ENCODE measurements around the gene PGA3.
A peak's percentile ranks its signal among the peaks of the same experiment; 100 is the strongest.
"Not testable (repeated sequence)": the region's sequence is repeated elsewhere in the genome, so short reads cannot be mapped to it uniquely, and the experiment has no call there.

PGA3 gene

DNA sequence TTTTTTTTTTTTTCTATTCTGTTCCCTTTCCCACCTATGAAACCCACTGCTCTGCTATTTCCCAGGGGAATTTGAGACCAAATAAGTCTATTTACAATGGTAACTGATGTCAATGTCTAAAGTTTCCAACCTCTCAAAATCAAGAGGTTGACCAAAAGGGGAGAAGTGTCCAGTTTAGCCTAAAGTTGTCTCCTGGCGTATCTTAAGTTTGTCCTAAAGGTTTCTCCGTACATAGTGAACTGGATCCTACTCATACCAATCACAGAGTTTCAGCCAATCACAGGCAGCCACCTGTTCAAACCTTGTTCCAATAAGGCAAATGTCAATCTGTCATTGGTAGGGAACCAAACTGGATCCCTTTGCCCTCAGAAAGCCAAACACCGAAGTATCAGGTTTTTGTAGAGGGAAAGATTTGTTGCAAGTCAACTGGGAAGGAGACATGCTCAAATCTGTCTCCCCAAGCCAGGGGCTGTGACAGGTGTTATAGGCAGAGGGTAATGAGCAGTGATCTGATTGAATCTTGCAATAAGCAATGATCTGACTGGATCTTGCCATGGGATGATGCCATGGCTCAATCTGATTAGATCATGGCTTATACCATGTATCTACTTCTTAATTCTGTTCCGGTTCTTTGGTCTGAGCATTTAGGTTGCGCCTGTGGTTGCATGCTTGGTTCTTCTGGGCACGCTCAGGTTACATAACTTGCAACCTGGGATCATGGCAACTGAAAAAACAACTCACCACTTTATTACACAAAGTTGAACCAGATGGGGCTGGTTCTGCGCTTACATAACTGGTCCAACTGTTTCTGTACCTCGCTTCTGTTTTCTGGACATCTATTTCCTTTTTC lies 41.0 kb upstream of the PGA3 start:
- Histone ChIP-seq H3K4me1 (ENCODE audit: control insufficient read depth, insufficient read depth, low read length) (peaks cover 13% of the 10 kb centered on the region), H3K36me3 (ENCODE audit: control insufficient read depth, insufficient read depth, low read length) (no peaks in the 10 kb centered on the region), H3K27me3 (ENCODE audit: control insufficient read depth, insufficient read depth, low read length, poor library complexity, severe bottlenecking) (no peaks in the 10 kb centered on the region), H3K4me3 (ENCODE audit: insufficient read depth, low read depth, low read length) (peak overlapping the region; percentile 83), H3K27ac (ENCODE audit: insufficient read depth, low read depth, low read length, poor library complexity, severe bottlenecking) (peak overlapping the region; percentile 58), H3K9me3 (ENCODE audit: control insufficient read depth, low read length) (no peaks in the 10 kb centered on the region)
- 83 to 87% methylated on average over 8 of the region's 8 CpGs for WGBS, 2 experiments

DNA sequence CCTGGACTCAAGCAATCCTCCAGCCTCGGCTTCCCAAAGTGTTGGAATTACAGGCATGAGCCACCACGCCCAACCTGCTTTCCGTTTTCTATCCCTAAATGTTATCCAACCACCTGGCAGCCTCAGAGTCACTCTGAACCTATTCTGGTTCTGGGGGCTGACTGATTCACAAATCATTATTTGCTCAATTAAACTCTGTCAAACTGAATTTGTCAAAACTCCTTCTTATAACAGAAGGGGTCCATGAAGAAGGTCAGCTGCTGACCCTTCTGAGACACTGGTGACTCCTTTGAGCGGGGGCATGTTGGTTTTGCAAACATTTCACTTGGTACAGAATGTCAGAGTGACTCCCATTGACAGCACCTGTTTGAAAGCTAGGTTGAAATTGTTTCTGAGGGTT lies 40.3 kb upstream of the PGA3 start:
- WGBS, 2 experiments: 93 to 98% methylated on average over 4 of the region's 4 CpGs
- Histone ChIP-seq H3K36me3 (ENCODE audit: control insufficient read depth, insufficient read depth, low read length) (no peaks in the 10 kb centered on the region), H3K4me1 (ENCODE audit: control insufficient read depth, insufficient read depth, low read length) (peaks cover 13% of the 10 kb centered on the region), H3K4me3 (ENCODE audit: insufficient read depth, low read depth, low read length) (no peak overlapping the region), H3K27ac (ENCODE audit: insufficient read depth, low read depth, low read length, poor library complexity, severe bottlenecking) (no peak overlapping the region), H3K27me3 (ENCODE audit: control insufficient read depth, insufficient read depth, low read length, poor library complexity, severe bottlenecking) (no peaks in the 10 kb centered on the region), H3K9me3 (ENCODE audit: control insufficient read depth, low read length) (no peaks in the 10 kb centered on the region)

DNA sequence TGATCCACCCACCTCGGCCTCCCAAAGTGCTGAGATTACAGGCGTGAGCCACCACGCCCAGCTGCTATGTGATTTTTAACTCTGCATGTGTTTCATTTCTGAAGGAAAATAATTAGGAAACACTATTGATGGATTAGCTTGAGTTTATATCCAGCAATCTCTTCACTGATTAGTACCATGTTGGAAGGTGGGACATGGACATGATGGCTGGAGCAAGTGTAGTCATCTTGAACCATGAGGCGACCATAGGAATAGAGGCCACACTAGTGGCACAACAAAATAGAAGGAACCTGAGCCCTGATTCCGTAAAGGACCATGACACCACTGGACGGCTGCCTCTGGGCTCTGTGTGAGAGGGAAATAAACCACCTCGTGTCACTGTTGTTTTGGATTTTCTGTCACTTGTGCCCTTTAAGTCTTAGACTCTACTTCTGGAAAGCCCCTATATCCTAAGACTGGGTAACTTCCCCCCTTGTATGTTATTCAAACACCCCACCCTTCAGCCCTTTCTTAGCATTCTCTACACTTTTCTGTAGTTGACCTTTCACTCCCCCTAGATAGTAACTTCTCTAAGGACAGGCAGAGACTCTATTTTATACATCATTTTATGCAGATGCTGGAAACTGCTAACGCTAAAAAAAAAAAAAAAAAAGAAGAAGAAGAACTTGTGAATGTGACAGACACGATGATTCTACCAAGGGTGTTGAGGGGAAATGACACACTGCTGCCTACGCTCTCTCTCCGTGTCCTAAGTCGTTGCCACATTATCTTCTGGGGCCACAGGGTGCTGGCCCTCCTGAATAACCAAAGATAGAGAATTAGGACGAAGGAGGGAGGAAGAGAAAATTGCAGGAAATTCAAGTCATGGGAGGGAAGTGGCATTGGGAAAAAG lies 39.4 kb upstream of the PGA3 start:
- peaks cover 13% of the 10 kb centered on the region for H3K4me1 ChIP-seq (ENCODE audit: control insufficient read depth, insufficient read depth, low read length)
- H3K4me3 ChIP-seq (ENCODE audit: insufficient read depth, low read depth, low read length): no peak overlapping the region
- no peaks in the 10 kb centered on the region for H3K36me3 ChIP-seq (ENCODE audit: control insufficient read depth, insufficient read depth, low read length)
- H3K27ac ChIP-seq (ENCODE audit: insufficient read depth, low read depth, low read length, poor library complexity, severe bottlenecking): no peak overlapping the region
- 83 to 87% methylated on average over 12 to 13 of the region's 13 CpGs for WGBS, 2 experiments
- H3K27me3 ChIP-seq (ENCODE audit: control insufficient read depth, insufficient read depth, low read length, poor library complexity, severe bottlenecking): no peaks in the 10 kb centered on the region
- H3K9me3 ChIP-seq (ENCODE audit: control insufficient read depth, low read length): no peaks in the 10 kb centered on the region

DNA sequence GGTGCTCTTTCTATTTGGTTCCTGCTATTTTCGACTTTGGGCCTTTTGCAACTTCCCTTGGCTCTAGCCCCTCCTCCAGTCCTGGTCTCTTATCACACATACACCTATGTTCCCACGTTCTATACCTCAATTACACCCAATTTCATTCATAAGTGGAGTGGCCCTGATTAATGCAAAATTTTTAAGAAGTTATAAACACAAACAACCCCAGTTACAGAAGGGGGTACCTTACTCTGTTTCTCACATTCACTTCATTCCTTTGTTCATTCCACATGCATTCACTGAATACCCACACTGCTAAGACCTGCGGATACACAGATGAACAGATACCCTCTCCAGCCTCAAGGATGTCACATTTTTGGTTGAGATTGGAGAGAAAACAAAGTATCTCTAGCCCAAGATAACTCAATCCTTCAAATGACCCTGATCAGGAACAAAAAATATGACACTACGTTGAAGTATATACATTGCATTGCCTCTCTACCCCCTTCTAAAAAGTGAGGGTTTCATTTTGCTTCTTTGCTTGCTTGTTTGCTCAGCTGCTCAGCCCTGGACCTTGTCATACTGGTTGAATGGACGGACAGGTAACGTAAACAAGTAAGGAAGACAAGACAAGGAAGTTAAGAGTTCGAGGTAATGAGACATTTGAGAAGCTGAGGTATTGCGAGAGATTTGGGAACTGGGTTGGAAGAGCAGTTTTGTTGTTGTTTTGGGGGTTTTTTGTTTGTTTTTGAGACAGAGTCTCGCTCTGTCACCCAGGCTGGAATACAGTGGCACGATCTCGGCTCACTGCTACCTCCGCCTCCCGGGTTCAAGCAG lies 38.5 kb upstream of the PGA3 start:
- Histone ChIP-seq H3K9me3 (ENCODE audit: control insufficient read depth, low read length) (no peaks in the 10 kb centered on the region), H3K4me3 (ENCODE audit: insufficient read depth, low read depth, low read length) (no peak overlapping the region), H3K36me3 (ENCODE audit: control insufficient read depth, insufficient read depth, low read length) (no peaks in the 10 kb centered on the region), H3K27ac (ENCODE audit: insufficient read depth, low read depth, low read length, poor library complexity, severe bottlenecking) (no peak overlapping the region), H3K4me1 (ENCODE audit: control insufficient read depth, insufficient read depth, low read length) (peaks cover 13% of the 10 kb centered on the region), H3K27me3 (ENCODE audit: control insufficient read depth, insufficient read depth, low read length, poor library complexity, severe bottlenecking) (no peaks in the 10 kb centered on the region)
- WGBS, 2 experiments: 91 to 92% methylated on average over 13 of the region's 13 CpGs

DNA sequence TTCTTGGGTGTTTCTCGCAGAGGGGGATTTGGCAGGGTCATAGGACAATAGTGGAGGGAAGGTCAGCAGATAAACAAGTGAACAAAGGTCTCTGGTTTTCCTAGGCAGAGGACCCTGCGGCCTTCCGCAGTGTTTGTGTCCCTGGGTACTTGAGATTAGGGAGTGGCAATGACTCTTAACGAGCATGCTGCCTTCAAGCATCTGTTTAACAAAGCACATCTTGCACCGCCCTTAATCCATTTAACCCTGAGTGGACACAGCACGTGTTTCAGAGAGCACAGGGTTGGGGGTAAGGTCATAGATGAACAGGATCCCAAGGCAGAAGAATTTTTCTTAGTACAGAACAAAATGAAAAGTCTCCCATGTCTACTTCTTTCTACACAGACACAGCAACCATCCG lies 37.5 kb upstream of the PGA3 start:
- H3K4me1 ChIP-seq (ENCODE audit: control insufficient read depth, insufficient read depth, low read length): peaks cover 13% of the 10 kb centered on the region
- H3K36me3 ChIP-seq (ENCODE audit: control insufficient read depth, insufficient read depth, low read length); H3K9me3 ChIP-seq (ENCODE audit: control insufficient read depth, low read length); H3K4me3 ChIP-seq (ENCODE audit: insufficient read depth, low read depth, low read length); H3K27ac ChIP-seq (ENCODE audit: insufficient read depth, low read depth, low read length, poor library complexity, severe bottlenecking); H3K27me3 ChIP-seq (ENCODE audit: control insufficient read depth, insufficient read depth, low read length, poor library complexity, severe bottlenecking): not testable (repeated sequence)
- no CpG with 5 or more reads among the region's 7 CpGs for WGBS, 2 experiments

DNA sequence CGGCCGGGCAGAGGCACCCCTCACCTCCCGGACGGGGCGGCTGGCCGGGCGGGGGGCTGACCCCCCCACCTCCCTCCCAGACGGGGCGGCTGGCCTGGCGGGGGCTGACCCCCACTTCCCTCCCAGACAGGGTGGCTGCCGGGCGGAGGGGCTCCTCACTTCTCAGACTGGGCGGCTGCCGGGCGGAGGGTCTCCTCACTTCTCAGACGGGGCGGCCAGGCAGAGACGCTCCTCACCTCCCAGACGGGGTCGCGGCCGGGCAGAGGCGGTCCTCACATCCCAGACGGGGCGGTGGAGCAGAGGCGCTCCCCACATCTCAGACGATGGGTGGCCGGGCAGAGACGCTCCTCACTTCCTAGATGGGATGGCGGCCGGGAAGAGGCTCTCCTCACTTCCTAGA lies 37.0 kb upstream of the PGA3 start:
- not testable (repeated sequence) for H3K9me3 ChIP-seq (ENCODE audit: control insufficient read depth, low read length); H3K36me3 ChIP-seq (ENCODE audit: control insufficient read depth, insufficient read depth, low read length); H3K4me3 ChIP-seq (ENCODE audit: insufficient read depth, low read depth, low read length); H3K27ac ChIP-seq (ENCODE audit: insufficient read depth, low read depth, low read length, poor library complexity, severe bottlenecking); H3K27me3 ChIP-seq (ENCODE audit: control insufficient read depth, insufficient read depth, low read length, poor library complexity, severe bottlenecking)
- WGBS, 2 experiments: 96 to 97% methylated on average over 28 to 29 of the region's 31 CpGs
- peaks cover 13% of the 10 kb centered on the region for H3K4me1 ChIP-seq (ENCODE audit: control insufficient read depth, insufficient read depth, low read length)

DNA sequence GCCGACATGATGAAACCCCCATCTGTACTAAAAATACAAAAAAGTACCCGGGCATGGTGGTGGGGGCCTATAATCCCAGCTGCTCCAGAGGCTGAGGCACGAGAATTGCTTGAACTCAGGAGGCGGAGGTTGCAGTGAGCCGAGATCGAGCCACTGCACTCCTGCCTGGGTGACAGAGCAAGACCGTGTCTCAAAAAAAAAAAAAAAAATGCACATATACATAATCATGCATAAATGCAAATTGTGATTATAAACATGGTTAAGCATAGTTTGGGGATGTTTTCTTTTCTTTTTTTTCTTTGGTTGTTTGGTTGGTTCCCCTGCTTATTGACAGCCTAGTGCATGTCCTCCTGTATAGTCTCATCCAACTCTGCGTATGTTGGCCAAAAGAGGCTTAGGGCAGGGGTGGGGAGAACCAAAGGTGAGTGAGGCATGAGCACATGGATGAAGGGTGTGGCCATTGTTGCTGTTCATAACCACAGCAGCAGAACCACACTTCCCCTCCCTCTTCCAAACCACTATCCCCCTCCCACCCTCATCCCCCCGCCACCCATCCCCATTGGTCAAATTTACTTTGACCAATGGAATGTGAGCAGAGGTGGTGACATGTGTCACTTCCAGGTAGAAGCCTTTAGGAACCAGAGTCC lies 35.1 kb upstream of the PGA3 start:
- 90 to 97% methylated on average over 7 of the region's 9 CpGs for WGBS, 2 experiments
- H3K36me3 ChIP-seq (ENCODE audit: control insufficient read depth, insufficient read depth, low read length): no peaks in the 10 kb centered on the region
- peaks cover 7% of the 10 kb centered on the region for H3K4me1 ChIP-seq (ENCODE audit: control insufficient read depth, insufficient read depth, low read length)
- H3K27me3 ChIP-seq (ENCODE audit: control insufficient read depth, insufficient read depth, low read length, poor library complexity, severe bottlenecking): no peaks in the 10 kb centered on the region
- no peaks in the 10 kb centered on the region for H3K9me3 ChIP-seq (ENCODE audit: control insufficient read depth, low read length)
- no peak overlapping the region for H3K27ac ChIP-seq (ENCODE audit: insufficient read depth, low read depth, low read length, poor library complexity, severe bottlenecking)
- H3K4me3 ChIP-seq (ENCODE audit: insufficient read depth, low read depth, low read length): no peak overlapping the region

DNA sequence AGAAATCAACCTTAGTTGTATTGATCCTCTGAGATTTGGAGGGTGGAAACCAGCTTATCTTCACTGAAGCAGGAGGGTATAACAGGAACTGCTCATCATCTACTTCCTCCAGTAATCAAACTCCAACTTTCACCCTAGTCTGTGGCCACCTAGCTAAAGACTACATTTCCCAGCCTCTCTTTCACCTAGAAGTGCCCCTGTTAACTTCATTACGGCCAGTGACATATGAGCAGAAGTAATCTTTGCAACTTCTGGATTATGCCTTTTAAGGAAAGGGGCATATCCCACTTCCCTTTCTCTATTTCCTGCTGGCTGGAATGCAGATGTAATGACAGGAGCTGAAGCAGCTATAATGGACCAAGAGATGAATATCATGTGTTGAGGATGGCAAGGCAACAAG lies 34.5 kb upstream of the PGA3 start:
- Histone ChIP-seq H3K4me3 (ENCODE audit: insufficient read depth, low read depth, low read length) (no peak overlapping the region), H3K4me1 (ENCODE audit: control insufficient read depth, insufficient read depth, low read length) (peaks cover 7% of the 10 kb centered on the region), H3K27ac (ENCODE audit: insufficient read depth, low read depth, low read length, poor library complexity, severe bottlenecking) (no peak overlapping the region), H3K9me3 (ENCODE audit: control insufficient read depth, low read length) (no peaks in the 10 kb centered on the region), H3K36me3 (ENCODE audit: control insufficient read depth, insufficient read depth, low read length) (no peaks in the 10 kb centered on the region), H3K27me3 (ENCODE audit: control insufficient read depth, insufficient read depth, low read length, poor library complexity, severe bottlenecking) (no peaks in the 10 kb centered on the region)
- 97 to 100% methylated on average over 1 of the region's 1 CpG for WGBS, 2 experiments

DNA sequence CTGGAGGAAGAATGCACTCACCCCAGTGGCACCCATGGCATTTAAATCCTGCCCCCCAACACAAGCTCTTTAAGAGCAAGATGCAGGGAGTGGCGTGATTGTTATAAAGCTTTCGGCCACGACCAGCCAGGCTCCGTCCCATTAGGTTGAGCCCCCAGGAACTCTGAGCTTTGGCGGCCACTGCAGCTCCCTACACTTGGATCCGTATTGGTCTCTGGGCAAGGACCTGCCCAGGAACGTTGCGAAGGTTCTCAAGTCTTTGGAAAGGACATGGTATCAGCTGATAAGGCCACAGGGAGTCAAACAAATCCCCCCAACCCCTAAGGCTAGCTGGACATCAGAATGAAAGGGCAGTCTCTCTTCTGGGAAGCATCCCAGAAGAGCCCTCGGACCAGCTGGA lies 32.7 kb upstream of the PGA3 start:
- Histone ChIP-seq H3K36me3 (ENCODE audit: control insufficient read depth, insufficient read depth, low read length) (no peaks in the 10 kb centered on the region), H3K9me3 (ENCODE audit: control insufficient read depth, low read length) (no peaks in the 10 kb centered on the region), H3K4me1 (ENCODE audit: control insufficient read depth, insufficient read depth, low read length) (no peaks in the 10 kb centered on the region), H3K27ac (ENCODE audit: insufficient read depth, low read depth, low read length, poor library complexity, severe bottlenecking) (no peak overlapping the region), H3K27me3 (ENCODE audit: control insufficient read depth, insufficient read depth, low read length, poor library complexity, severe bottlenecking) (no peaks in the 10 kb centered on the region), H3K4me3 (ENCODE audit: insufficient read depth, low read depth, low read length) (no peak overlapping the region)
- 85 to 87% methylated on average over 9 of the region's 9 CpGs for WGBS, 2 experiments

All from ectodermal cell (in vitro differentiated cells).